Measurements from ENCODE around the gene APOC3. TPM values are rescaled to one million over a fixed set of nuclear protein-coding genes. Genes with fewer than 3 reads are reported as not detected.

APOC3 gene
- polyA plus RNA-seq, 1 donor (not counting 4 experiments of a cell fraction or from before 2014, with no cell fraction given), result not detected

DNA sequence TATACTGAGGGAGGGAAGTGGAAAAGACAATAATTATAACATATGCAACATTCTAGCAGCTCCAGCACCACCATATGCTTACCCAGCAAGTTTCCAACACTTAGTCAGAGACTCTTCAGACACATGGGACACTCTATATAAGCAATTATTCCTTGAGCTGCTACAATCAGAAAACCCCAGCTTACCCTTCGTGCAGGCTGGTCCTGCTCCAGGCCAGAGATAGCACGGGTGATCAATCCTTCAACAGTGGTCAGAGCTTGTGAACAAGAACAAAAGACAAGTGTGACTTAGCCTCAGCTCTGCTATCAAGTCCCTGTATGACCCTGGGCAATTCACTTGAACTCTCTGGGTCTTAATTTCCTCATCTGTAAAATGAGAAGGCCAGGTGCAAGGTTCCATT is 43.4 kb upstream of the APOC3 start:
- Histone ChIP-seq H3K4me2 (ENCODE audit: control insufficient read depth, extremely low read depth, insufficient read depth, low read depth, low read length) (peak overlapping the region; percentile 91), H3K36me3 (ENCODE audit: control insufficient read depth in 2 of 2, extremely low read depth in 1 of 2, insufficient read depth in 2 of 2, low read length in 2 of 2) (peaks cover 31 to 47% of the 10 kb centered on the region in 2 experiments)
- no peak for FAIRE-seq

DNA sequence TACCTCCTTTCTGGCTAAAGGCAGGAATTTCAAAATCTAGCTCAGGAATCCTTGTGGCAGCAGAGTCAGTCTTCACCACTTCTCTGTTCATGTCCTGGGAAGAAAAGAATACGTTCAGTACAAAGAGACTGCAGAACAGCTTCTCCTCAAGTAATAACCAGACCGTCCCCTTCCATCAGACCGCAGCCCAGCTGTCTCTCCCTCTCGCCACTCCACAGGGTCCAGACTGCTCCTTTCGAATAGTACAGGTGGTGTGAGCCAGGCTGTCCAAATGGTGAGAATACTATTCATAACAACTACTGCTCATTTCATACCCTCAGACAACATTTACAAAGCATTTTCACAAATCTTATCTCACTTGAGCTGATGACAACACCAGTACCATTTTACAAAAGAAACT is 42.7 kb upstream of the APOC3 start:
- H3K27me3 ChIP-seq (ENCODE audit: control insufficient read depth, extremely low read depth, insufficient read depth, low read length), result no peaks in the 10 kb centered on the region
- H3K36me3 ChIP-seq (ENCODE audit: control insufficient read depth in 2 of 2, extremely low read depth in 1 of 2, insufficient read depth in 2 of 2, low read length in 2 of 2), result peaks cover 30 to 43% of the 10 kb centered on the region in 2 experiments
- H3K4me1 ChIP-seq (ENCODE audit: control insufficient read depth, extremely low read depth, insufficient read depth, low read length), result peaks cover 18% of the 10 kb centered on the region
- no peaks in the 10 kb centered on the region for H3K9me3 ChIP-seq (ENCODE audit: control insufficient read depth, low read depth, low read length)
- peaks cover 17% of the 10 kb centered on the region for H3K79me2 ChIP-seq (ENCODE audit: control insufficient read depth, insufficient read depth, low read length)
- H3K9me1 ChIP-seq (ENCODE audit: control insufficient read depth, extremely low read depth, insufficient read depth, low read length), result no peaks in the 10 kb centered on the region
- dilution Hi-C loops (cut with MboI; ENCODE audit: extremely low pct_ligation_motif_present, low sequenced_read_pairs), result no loop called here
- FAIRE-seq (no peak), DNase-seq (ENCODE audit: low read depth, low spot score) (no peak)
- peak overlapping the region; percentile 88 to 90 (median 89) for H3K4me3 ChIP-seq (ENCODE audit: control insufficient read depth in 2 of 3, extremely low read depth in 1 of 3, insufficient read depth in 2 of 3, low read depth in 1 of 3, low read length in 3 of 3)
- H3K27ac ChIP-seq (ENCODE audit: control insufficient read depth, insufficient read depth, low read length), result peak overlapping the region; percentile 74
- peak overlapping the region; percentile 84 for H3K9ac ChIP-seq (ENCODE audit: control insufficient read depth, extremely low read depth, insufficient read depth, low read length)
- peak overlapping the region; percentile 91 for H3K4me2 ChIP-seq (ENCODE audit: control insufficient read depth, extremely low read depth, insufficient read depth, low read depth, low read length)
- no peak overlapping the region for H2AFZ ChIP-seq (ENCODE audit: control insufficient read depth, low read length)
- no peaks in the 10 kb centered on the region for H4K20me1 ChIP-seq (ENCODE audit: control insufficient read depth, extremely low read depth, insufficient read depth, low read length)
- no peak for TF ChIP-seq EZH2 (IDR thresholded peaks at IDR 0.05; ENCODE audit: low read length)
- TF ChIP-seq, protein P1, sequence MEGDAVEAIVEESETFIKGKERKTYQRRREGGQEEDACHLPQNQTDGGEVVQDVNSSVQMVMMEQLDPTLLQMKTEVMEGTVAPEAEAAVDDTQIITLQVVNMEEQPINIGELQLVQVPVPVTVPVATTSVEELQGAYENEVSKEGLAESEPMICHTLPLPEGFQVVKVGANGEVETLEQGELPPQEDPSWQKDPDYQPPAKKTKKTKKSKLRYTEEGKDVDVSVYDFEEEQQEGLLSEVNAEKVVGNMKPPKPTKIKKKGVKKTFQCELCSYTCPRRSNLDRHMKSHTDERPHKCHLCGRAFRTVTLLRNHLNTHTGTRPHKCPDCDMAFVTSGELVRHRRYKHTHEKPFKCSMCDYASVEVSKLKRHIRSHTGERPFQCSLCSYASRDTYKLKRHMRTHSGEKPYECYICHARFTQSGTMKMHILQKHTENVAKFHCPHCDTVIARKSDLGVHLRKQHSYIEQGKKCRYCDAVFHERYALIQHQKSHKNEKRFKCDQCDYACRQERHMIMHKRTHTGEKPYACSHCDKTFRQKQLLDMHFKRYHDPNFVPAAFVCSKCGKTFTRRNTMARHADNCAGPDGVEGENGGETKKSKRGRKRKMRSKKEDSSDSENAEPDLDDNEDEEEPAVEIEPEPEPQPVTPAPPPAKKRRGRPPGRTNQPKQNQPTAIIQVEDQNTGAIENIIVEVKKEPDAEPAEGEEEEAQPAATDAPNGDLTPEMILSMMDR (optimal IDR thresholded peaks at IDR 0.05 in 1 of 3, IDR thresholded peaks at IDR 0.05 in 1 of 3, conservative IDR thresholded peaks at IDR 0.05 in 1 of 3; ENCODE audit: extremely low read depth in 1 of 3, insufficient read depth in 2 of 3, low read length in 3 of 3), result no peak

More for the DNA sequence above, 43.4 kb upstream of the APOC3 start:
- H3K9me3 ChIP-seq (ENCODE audit: control insufficient read depth, low read depth, low read length), result no peaks in the 10 kb centered on the region
- no peak overlapping the region for H3K4me3 ChIP-seq (ENCODE audit: control insufficient read depth in 2 of 3, extremely low read depth in 1 of 3, insufficient read depth in 2 of 3, low read depth in 1 of 3, low read length in 3 of 3)
- TF ChIP-seq EZH2 (IDR thresholded peaks at IDR 0.05; ENCODE audit: low read length), result no peak
- TF ChIP-seq, protein P1 (optimal IDR thresholded peaks at IDR 0.05 in 1 of 3, IDR thresholded peaks at IDR 0.05 in 1 of 3, conservative IDR thresholded peaks at IDR 0.05 in 1 of 3; ENCODE audit: extremely low read depth in 1 of 3, insufficient read depth in 2 of 3, low read length in 3 of 3), result no peak
- no peak overlapping the region for H3K27ac ChIP-seq (ENCODE audit: control insufficient read depth, insufficient read depth, low read length)
- H2AFZ ChIP-seq (ENCODE audit: control insufficient read depth, low read length), result no peak overlapping the region
- peaks cover 18% of the 10 kb centered on the region for H3K4me1 ChIP-seq (ENCODE audit: control insufficient read depth, extremely low read depth, insufficient read depth, low read length)
- H3K9me1 ChIP-seq (ENCODE audit: control insufficient read depth, extremely low read depth, insufficient read depth, low read length), result no peaks in the 10 kb centered on the region
- H3K79me2 ChIP-seq (ENCODE audit: control insufficient read depth, insufficient read depth, low read length), result peaks cover 17% of the 10 kb centered on the region
- no peak overlapping the region for H3K9ac ChIP-seq (ENCODE audit: control insufficient read depth, extremely low read depth, insufficient read depth, low read length)
- no peaks in the 10 kb centered on the region for H4K20me1 ChIP-seq (ENCODE audit: control insufficient read depth, extremely low read depth, insufficient read depth, low read length)
- no peaks in the 10 kb centered on the region for H3K27me3 ChIP-seq (ENCODE audit: control insufficient read depth, extremely low read depth, insufficient read depth, low read length)
- dilution Hi-C loops (cut with MboI; ENCODE audit: extremely low pct_ligation_motif_present, low sequenced_read_pairs), result no loop called here
- no peak for DNase-seq (ENCODE audit: low read depth, low spot score)

Measured in keratinocyte (primary cell).